Measurements from ENCODE around the gene CRADD.
"Not testable (repeated sequence)": the region's sequence is repeated elsewhere in the genome, so short reads cannot be mapped to it uniquely, and the experiment has no call there.

CRADD gene

GRCh38 chr12:93762059-93762719 lies 85.0 kb downstream of the CRADD start:
- DNase-seq, result no peak

DNA sequence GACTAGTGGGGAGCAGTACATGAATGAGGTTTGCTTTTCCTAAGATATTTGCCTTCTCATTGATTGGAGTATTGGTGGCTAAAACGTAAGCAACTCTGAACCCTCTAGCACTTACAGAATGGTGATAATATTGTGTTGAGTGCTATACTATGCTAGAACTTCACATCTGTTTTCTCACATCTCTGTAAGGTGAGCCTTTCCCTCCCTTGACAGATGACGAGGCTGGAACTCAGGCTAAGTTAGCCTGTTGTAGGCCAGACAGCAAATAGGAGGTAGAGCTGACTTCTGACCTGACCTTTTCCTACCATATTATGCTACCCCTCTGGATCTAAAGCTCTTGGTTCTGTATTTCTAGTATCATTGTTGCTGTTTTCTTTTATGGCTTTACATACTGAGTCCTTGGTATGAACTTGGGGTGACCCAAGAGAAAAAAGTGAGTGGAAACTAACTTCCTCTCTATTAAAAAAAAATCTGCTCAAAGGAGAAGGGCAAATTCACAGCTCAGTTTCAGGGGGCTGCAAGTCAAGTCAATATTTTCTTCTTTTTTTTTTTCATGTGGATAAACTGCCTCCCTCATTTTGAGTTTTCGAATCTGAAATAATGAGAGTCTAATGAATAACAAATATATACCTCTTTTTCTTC lies 85.9 kb downstream of the CRADD start:
- DNase-seq, result no peak

GRCh38 chr12:93763746-93764147 lies 86.6 kb downstream of the CRADD start:
- DNase-seq, result no peak

DNA sequence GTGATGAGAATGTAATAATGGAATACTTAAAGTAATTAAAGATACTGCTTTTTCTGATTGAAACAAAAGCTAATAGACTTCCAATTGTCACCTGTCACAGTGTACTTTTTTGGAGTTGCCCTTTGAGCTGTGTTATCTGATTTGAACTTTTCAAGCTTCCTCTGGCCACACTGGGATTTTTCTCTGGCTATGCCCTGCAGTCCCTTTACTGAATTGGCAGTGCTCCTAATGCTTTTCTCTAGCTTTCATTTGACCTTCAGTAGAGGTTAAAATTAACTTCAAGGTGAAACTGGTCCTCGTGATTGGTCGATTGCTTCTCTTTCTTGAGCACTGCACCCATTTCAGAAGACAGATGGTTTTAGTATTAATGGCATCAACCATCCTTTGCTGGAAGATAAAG lies 89.2 kb downstream of the CRADD start:
- no peak for DNase-seq

GRCh38 chr12:93766796-93767523 lies 89.8 kb downstream of the CRADD start:
- DNase-seq, result peak; percentile 62

DNA sequence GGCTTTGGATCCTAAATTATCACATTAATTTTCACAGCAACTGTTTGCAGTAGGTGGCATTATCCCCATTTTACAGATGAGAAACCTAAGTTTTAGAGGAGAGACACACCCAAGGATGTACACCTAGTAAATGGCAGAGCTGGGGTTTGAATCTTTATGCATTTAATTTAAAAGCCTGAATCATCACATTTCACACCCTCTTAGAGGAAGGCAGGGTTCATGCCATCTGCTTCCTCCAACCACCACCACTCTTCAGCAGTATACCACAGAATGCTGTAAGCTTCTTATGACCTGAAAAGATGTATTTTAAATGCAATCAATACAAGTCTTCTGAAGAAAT lies 90.3 kb downstream of the CRADD start:
- peak; percentile 46 for DNase-seq

DNA sequence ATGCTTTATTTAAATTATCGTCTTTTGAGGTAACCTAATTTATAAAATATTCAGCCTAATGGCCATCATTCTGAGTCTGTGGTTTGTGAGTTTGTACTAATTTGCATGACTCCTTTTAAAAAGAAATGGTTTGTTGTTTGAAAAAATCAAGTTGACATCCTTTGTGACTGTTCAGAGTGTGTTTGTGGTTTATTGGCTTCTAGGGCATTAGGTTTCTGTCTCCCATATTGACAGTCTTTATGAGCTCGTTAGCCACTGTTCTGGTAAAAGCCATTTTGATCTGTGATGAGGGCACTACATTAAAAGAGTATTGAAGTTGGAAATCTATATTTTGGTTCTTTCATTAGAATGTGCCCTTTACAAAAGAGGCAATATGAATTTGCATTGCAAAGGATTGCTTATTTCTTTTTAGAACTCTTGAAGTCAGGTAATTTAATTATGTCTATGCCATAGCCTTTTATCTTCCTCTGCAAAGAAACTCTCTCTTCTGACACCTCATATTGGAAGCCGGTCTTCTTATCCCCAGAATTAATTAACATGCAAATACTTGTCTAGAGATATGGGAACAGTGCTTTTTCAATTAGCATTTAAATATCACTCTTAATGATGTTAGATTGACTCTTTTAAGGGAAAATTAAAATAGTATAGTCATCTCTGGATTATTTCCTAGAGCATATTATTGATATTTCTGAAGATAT lies 95.0 kb downstream of the CRADD start:
- DNase-seq, result no peak

GRCh38 chr12:93773122-93773871 lies 96.1 kb downstream of the CRADD start:
- no peak for DNase-seq

DNA sequence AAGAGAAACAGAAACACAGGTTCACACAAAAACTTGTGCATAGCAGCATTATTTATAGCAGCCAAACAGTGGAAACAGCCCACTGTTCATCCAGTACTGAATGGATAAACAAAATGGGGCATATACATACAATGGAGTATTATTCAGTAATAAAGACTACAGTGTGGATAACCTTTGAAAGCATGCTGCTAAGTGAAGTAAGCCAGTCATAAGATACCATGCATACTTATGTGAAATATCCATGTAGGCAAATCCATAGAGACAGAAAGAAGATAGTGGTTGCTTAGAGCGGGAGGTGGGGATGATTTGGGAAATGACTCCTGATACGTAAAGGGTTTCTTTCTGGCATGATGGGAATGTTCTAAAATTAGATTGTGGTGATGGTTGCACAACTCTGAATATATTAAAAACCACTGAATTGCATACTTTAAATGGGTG lies 99.4 kb downstream of the CRADD start:
- no peak for DNase-seq

- no peak for DNase-seq
Observed at GRCh38 chr12:93777254-93777653, 100.1 kb downstream of the CRADD start.

DNA sequence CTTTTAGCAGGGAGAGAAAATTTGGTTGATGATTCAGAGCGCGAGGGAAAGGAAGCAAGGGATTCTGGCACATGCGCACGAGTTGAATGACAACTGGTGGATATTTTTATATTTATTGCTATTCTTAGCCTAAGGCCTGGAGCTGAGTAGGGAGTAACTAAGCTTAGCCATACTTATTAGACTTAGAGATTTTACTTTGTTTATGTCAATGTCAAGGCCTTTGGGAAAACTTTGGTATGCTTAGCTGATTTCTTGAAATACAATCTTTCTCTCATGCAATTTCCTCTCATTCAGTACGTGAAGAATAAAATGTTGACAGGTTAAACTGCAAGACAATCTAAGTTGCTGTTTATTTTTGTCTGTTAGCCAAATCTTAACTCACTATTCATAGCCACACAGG lies 101.1 kb downstream of the CRADD start:
- no peak for DNase-seq

- no peak for DNase-seq
Observed at GRCh38 chr12:93778766-93779165, 101.6 kb downstream of the CRADD start.

DNA sequence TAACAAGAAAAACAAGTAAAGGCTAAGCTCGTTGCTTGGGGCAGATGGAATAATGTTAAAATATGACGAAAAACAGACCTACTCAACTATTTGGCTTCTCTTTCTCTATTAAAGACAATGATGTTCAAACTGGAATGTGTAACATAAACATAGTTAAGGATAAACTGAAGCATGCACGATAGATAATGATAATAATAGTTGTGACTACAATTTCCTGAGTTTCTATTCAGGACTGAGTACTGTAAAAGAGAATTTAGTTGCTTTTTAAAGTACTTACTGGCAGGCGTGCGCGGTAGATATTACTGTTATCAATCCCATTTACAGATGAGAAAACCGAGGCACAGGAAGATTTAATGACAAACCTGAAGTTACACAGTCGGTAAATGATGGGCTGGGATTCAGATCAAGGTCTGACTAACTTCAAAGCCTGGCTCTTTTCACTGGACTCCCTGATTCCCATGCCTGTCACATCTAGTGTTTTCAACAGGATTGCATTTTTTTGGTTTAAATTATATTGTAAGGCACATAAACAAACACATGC lies 103.0 kb downstream of the CRADD start:
- no peak for DNase-seq

GRCh38 chr12:93780886-93781285 lies 103.7 kb downstream of the CRADD start:
- DNase-seq, result not testable (repeated sequence)

DNA sequence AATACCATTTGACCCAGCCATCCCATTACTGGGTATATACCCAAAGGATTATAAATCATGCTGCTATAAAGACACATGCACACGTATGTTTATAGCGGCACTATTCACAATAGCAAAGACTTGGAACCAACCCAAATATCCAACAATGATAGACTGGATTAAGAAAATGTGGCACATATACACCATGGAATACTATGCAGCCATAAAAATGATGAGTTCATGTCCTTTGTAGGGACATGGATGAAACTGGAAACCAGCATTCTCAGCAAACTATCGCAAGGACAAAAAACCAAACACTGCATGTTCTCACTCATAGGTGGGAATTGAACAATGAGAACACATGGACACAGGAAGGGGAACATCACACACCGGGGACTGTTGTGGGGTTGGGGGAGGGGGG lies 104.8 kb downstream of the CRADD start:
- not testable (repeated sequence) for DNase-seq

- DNase-seq, result no peak
Observed at GRCh38 chr12:93782853-93783252, 105.7 kb downstream of the CRADD start.

GRCh38 chr12:93783832-93784231 lies 106.7 kb downstream of the CRADD start:
- no peak for DNase-seq

- no peak for DNase-seq
Observed at GRCh38 chr12:93784339-93785086, 107.3 kb downstream of the CRADD start.

DNA sequence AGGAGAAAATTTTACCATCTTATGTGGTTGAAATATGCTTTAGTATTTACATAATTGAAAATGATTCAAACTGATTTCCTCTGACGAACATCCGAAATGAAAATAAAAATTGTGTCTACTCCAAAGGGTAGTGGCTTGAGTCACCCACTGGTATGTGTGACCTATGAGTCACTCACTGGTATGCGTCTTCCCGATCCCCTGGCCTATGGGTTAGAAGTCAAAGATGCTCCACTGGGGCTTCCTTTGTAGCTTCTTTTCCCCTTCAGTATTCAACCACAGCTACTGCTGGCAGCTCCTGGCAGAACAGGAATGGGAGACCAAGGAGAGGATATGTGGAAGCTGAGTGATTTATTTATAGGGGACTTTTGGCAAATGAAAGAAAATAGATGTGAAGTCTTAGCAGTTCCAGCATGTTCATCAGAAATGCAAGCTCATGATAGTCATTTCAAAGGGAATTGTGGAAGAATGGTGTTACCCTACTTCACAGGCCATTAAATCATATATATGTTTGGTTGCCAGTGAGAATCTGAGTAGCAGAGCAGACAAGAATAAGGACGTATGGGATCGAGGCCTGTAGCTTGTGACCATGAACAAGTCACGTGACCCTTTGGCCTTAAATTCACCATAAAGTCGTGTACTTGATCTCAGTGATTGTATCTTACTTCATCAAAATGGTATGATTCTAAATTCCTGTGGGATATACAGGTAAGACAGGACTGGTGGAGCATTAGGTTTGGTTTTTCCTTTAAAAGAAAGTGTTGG lies 108.3 kb downstream of the CRADD start:
- DNase-seq, result no peak

- no peak for DNase-seq
Observed at GRCh38 chr12:93786656-93787397, 109.7 kb downstream of the CRADD start.
